ENCODE results near the gene PRUNE2. TPM values are rescaled to one million over a fixed set of nuclear protein-coding genes. Genes with fewer than 3 reads are reported as not detected.

Gene PRUNE2
- total and polyA plus RNA-seq, 9 of the 15 experiments (the other 6 are each of a cell fraction or from before 2014, with no cell fraction given), result 0.05 to 0.45 (median 0.18) TPM; not detected in 1

- TF ChIP-seq CREB3 (tag; conservative IDR thresholded peaks at IDR 0.05; ENCODE audit: low read depth), result no peak
- TF ChIP-seq ZNF133 (CRISPR knock-in tag; IDR thresholded peaks at IDR 0.05), result no peak
- TF ChIP-seq MECOM (CRISPR knock-in tag; IDR thresholded peaks at IDR 0.05), result no peak
- TF ChIP-seq ZNF717 (CRISPR knock-in tag; IDR thresholded peaks at IDR 0.05), result no peak
Measured at GRCh38 chr9:76709020-76709419, 196.9 kb downstream of the PRUNE2 start (continued).

GRCh38 chr9:76707510-76707909 is 198.4 kb downstream of the PRUNE2 start:
- no peak overlapping the region for H2AFZ ChIP-seq (ENCODE audit: low read depth, low read length)
- H3K27me3 ChIP-seq (ENCODE audit: control insufficient read depth in 2 of 2, insufficient read depth in 2 of 2, low read length in 2 of 2), result peaks cover 3 to 33% of the 10 kb centered on the region in 2 experiments; a peak in 3 of 5 replicates
- H3K9ac ChIP-seq (ENCODE audit: insufficient read depth in 1 of 2, low read depth in 2 of 2, low read length in 2 of 2), result no peak overlapping the region
- in situ Hi-C loops (cut with MboI), result loop anchor here (10.0 kb wide), 1 partner anchor 263 kb away; no protein-coding TSS in a partner anchor
- FAIRE-seq (no peak), ATAC-seq (no peak), DNase-seq (ENCODE audit: extremely low read depth in 1 of 4, low spot score in 3 of 4) (no peak)
- ChIA-PET POLR2A (no interaction called here), CTCF (ENCODE audit: low intra/inter-chr PET ratio) (no interaction called here)
- no peak overlapping the region for H3K4me3 ChIP-seq
- no peak overlapping the region for H3K4me2 ChIP-seq (ENCODE audit: insufficient read depth, low read length)
- no TSS peak for BruUV-seq (replicated peaks)
- H3K9me3 ChIP-seq (replicated peaks; ENCODE audit: control insufficient read depth, insufficient read depth, low read depth, low read length), result no peaks in the 10 kb centered on the region
- H3K79me2 ChIP-seq (ENCODE audit: control insufficient read depth, insufficient read depth, low read length), result no peaks in the 10 kb centered on the region
- H4K20me1 ChIP-seq (replicated peaks; ENCODE audit: control insufficient read depth, insufficient read depth, low read length), result no peaks in the 10 kb centered on the region
- H3K36me3 ChIP-seq (ENCODE audit: control insufficient read depth, insufficient read depth, low read length), result no peaks in the 10 kb centered on the region
- H3K27ac ChIP-seq (ENCODE audit: extremely low read depth, low read depth, low read length), result no peak overlapping the region
- TF ChIP-seq LEF1 (IDR thresholded peaks at IDR 0.05) (no peak), TEAD4 (IDR thresholded peaks at IDR 0.05; ENCODE audit: low read length) (no peak), TEAD4 (CRISPR knock-in tag; IDR thresholded peaks at IDR 0.05; ENCODE audit: borderline replicate concordance) (no peak), NKRF (IDR thresholded peaks at IDR 0.05; ENCODE audit: borderline replicate concordance) (no peak), TRIM28 (IDR thresholded peaks at IDR 0.05) (no peak), ZNF134 (CRISPR knock-in tag; conservative IDR thresholded peaks at IDR 0.05) (no peak), GATA2 (CRISPR knock-in tag; IDR thresholded peaks at IDR 0.05) (no peak)
- no peaks in the 10 kb centered on the region for H3K4me1 ChIP-seq (replicated peaks in 1 of 2; ENCODE audit: control insufficient read depth in 2 of 2, insufficient read depth in 2 of 2, low read length in 2 of 2)
- 0% methylated on average over 5 of the region's 6 CpGs for WGBS (ENCODE audit: insufficient coverage, low coverage, missing lambda C conversion rate)
- intact Hi-C loops (cut with micrococcal nuclease), result no loop called here
- H3K9me1 ChIP-seq (ENCODE audit: control insufficient read depth, insufficient read depth, low read length), result no peaks in the 10 kb centered on the region

Measured in K562 (cell line).